NCI-H1105 treated with DMSO at 0.1 percent for 48 hours (cell line): ENCODE data around the gene ACTR1A.
A peak's percentile ranks its signal among the peaks of the same experiment; 100 is the strongest.
"Not testable (repeated sequence)": the region's sequence is repeated elsewhere in the genome, so short reads cannot be mapped to it uniquely, and the experiment has no call there.

Source experiments
- DNase-seq: peaks from one replicate; lab custom pipeline; 2025; lab: John Stamatoyannopoulos, UW

Gene ACTR1A

DNA sequence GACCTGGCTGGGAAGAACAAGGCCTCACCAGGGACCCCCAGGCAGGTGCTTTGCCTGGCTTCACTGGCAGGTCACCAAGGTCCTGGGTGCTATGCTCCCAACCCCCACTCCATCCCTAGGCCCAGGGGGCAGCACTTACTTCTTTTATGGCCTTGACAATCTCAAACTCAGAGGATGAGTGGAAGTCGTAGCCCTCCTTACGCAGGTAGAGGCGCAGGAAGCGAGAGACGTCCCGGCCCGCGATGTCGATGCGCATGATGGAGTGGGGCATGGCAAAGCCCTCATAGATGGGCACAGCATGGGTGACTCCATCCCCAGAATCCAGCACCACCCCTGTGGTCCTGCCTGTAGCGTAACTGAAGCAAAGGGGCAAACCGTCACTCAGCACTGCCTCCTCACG is 18.5 kb downstream of the ACTR1A start:
- no peak for DNase-seq

DNA sequence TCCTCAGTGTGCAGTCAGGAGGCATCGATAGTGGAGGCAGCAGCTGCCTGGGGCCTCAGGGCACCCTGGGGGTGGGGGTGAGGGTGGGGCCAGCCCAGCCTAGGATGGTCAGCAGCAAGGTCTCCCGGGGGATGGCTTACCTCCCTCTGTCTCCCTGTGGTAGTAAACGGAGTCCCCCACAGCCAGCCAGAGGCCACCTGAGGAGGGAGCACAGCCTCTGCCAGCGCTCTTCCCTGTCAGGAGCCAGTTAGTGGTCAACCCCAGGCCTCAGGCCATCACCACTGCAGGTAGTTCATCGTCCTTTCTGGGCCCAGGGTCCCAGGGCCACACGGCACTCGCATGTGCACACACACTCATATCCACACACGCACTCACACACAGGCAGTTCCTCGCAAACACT is 22.1 kb downstream of the ACTR1A start:
- DNase-seq, result no peak

DNA sequence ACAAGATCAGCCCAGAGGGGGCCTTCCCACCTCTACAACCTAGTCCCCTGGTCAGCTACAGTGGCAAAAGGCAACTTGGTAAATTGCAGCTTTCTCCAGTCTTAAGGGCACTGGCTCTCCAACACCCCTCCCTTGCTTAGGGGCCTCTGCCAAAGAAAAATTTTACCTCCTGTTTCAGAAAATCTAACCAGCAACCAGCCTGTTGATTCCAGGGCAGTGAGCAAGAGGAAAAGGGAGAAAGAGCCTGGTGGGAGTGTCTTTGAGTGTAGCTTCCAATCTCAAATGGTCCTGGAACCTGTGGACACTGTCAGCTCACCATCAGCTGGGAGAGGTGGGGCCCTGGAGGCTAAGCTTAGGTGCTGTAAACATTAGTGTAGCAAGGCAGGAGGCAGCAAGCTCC is 22.9 kb downstream of the ACTR1A start:
- DNase-seq, result no peak

DNA sequence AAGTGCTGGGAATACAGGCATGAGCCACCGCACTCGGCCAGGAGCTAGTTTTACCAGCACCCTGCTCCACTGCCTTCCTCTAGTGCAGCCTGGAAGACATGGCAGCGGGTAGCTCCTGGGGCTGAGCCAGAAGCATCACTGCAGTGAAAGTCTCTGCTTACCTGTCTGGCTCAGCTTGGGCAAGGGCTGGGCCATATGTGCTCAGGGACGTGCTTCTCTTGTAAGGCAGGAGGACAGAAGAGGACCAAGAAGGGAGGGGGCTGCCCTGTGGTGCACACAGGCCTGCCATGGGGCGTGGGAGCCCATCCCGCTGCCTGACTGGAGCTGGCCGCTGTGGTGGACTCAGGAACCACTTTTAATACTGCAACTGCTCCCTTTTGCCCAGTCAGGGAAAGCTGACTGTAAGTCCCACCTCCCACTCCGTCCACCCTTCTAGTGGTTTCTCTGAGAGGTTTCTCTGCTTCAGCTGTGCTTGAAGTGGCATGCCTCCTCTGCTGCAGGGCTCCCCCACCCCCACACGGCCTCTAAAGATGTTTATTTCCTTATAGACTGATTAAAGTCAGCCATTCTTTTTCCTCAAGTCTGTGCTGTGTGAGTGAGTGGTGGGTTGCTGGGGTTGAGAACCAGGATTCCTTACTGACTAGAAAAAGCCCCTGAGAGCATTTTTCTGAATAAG is 25.9 kb downstream of the ACTR1A start:
- no peak for DNase-seq

DNA sequence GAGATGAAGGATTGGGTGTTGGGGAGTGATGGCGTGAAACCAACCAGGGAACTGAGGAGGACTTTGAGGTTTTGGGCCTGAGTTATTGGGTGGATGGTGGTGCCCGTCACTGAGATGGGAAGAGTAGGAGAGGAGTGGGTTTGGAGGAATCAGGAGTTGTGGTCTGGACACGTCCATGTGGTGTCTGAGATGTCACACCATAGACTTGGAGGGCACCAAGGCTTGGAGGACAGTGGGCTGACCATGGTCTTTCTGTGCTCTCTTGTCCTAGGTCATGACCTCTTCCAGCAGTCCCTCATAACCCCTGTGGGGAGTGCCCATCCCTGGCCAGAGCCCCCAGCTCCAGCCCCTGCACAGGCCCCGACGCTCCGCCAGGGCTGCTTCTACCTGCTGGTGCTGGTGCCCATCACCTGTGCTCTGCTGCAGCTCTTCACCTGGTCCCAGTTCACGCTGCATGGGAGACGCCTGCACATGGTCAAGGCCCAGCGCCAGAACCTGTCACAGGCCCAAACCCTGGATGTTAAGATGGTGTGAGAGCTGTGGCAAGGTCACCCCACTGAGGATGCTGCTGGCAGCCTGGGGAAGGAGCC is 27.0 kb downstream of the ACTR1A start:
- DNase-seq, result no peak

DNA sequence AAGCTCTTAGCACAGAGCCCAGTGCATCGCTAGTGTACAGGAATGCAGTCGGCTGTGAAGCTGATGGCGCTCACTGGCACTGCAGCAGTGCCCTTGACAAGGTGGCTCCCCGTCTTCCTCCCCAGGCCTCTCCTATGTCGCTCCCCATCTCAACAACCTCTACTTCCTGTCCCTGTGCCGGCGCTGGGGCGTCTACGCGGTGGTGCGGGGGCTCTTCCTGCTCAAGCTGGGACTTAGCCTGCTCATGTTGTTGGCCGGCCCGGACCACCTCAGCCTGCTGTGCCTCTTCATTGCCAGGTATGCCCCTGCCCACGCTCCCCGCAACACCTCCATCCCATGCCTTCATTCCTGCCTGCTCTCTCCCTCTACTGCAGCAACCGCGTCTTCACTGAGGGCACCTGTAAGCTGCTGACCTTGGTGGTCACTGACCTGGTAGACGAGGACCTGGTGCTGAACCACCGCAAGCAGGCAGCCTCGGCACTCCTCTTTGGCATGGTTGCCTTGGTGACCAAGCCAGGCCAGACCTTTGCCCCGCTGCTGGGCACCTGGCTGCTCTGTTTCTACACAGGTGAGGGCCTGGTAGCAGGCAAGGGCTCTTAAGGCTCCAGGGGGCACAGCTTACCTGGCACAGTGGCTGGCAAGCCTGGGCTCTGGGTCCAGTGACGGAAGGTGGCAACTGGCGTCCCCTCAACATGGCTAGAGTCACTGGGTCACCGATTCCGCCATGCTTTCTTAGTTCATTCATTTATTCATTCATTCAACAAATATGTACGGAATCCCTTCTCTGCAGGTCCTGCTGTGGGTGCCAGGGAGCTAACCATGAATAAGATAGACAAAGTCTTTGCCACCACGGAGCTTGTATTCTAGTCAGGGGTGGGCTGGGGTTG is 28.8 kb downstream of the ACTR1A start:
- no peak for DNase-seq

DNA sequence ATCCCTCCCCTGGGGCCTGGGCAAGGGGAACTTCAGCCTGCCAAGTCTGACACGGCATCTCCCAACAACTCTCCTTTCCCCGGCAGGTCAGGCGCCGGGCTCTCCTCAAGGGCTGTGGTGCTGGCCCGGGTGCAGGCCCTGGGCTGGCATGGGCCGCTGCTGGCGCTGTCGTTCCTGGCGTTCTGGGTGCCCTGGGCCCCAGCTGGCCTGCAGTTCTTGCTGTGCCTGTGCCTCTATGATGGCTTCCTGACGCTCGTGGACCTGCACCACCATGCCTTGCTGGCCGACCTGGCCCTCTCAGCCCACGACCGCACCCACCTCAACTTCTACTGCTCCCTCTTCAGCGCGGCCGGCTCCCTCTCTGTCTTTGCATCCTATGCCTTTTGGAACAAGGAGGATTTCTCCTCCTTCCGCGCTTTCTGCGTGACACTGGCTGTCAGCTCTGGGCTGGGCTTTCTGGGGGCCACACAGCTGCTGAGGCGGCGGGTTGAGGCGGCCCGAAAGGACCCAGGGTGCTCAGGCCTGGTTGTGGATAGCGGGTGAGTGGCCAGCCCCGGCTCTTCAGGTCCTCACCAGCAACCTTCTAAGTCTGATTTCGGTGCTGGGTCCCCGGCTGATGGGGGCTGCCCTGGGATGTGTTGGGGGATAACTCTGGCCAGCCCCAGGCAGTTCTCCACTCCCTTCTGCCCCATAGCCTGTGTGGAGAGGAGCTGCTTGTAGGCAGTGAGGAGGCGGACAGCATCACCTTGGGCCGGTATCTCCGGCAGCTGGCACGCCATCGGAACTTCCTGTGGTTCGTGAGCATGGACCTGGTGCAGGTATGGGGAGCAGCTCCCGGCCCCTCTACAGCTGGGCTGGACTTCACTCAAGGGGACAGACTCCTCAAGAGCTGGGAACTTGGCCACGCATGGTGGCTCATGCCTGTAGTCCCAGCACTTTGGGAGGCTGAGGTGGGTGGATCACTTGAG is 31.6 kb downstream of the ACTR1A start:
- DNase-seq, result no peak

DNA sequence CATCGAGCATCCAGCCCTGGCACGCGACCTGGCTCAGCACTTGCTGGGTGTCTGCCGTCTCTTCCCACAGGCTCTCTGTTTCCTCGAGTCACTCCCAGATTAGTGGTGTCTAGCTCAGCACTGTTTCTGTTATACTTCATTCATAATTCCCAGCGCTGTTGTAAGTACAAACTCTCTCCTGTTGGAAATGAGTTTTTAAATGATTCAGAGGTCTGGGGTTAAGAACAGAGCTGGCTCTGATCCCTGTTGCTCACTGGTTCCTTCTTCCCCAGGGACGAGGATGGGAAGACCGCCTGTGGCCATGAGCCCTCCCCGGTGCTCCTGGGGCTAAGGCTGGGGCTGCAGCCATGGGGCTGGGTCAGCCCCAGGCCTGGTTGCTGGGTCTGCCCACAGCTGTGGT is 33.8 kb downstream of the ACTR1A start:
- DNase-seq, result no peak

DNA sequence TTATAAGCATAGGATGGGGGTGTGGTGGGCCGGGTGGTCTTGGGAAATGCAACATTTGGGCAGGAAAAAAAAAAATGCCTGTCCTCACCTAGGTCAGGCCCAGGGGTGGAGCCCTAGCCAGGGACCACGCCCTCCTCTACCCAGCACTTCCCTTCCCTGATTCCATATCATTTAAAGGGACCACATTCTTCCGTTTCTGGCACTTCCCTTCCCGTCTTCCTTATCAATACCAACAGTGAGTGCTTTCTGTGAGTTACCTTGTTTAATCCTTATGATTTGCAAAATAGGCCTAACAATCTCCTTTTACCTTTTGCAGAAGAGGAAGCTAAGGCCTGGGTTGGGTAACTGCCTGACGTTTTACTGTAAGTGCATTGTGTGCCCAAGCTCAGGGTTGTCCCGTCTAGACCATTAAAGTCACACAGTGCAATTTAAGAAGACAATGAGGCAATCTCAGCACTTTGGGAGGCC is 34.5 kb downstream of the ACTR1A start:
- DNase-seq, result no peak

DNA sequence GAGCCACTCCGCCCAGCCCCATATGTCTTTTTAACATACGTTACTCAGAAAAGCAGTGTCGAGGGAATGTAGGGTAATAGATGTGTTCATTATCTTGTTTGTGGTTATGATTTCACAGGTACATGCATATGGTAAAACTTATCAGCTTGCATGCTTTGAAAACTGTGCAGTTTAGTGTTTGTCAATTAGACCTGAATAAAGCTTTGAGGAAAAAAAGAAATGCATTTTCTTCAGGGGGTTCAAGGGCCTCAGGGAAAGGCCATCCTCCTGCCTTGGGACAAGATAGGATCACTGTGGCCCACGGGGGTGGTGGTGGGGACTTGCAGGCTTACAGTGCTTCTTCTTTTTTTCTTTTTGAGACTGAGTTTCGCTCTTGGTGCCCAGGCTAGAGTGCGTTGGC is 35.2 kb downstream of the ACTR1A start:
- DNase-seq, result no peak

DNA sequence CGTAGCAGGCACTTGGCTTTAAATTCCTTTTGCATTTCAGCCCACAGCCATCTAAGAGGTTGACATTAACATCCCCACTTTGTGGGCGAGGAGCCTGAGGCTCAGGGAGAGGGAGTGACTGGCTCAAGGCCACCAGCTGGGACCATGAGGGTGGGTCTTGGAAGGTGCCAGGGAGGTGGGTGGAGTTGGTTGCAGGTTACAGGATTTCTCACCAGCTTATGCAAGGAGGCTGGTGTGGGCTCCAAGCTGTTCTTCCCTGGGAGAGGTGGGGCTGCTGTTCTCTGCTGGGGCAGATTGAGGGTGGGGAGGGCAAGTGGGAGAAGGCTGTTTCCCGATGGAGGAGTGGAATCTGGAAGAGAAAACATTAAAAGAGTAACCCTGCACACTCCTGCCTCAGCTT is 37.0 kb downstream of the ACTR1A start:
- no peak for DNase-seq

DNA sequence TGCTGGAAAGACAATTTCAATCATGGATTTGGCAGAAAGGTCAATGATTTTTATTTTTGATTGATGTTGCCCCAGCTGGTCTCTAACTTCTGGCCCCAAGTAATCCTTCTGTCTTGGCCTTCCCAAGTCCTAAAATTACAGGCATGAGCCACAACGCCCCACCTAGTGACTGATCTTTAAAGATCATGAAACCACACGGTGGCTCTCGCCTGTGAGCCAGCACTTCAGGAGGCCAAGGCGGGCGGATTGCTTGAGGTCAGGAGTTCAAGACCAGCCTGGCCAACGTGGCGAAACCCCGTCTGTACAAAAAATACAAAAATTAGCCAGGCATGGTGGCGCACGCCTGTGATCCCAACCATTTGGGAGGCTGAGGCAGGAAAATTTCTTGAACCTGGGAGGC is 38.5 kb downstream of the ACTR1A start:
- no peak for DNase-seq

DNA sequence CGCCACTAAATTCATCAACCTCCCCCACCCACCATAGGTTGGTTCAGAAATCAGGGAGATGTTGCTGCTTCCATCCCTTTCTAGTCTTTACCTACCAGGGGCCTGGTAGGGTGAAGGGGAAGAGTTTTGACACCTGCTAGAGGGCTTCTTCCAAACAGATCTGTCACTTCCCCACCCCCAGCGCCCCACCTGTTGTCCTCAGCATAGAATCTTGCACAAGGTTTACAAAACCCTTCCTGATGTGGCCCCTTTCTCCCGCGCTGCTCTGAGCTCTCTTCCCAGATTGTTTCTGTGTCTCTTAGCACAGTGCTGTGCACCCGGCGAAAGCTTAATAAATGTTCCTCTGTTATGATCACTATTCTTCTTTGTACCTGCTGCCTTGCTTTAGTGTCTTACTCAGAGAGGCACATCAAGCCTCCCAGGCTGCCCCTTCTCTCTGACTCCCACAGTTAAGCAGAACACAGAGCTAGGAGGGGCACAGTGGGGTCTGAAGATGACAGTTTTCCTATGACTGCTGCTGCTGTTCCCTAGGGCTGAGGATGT is 39.9 kb downstream of the ACTR1A start:
- DNase-seq, result no peak

DNA sequence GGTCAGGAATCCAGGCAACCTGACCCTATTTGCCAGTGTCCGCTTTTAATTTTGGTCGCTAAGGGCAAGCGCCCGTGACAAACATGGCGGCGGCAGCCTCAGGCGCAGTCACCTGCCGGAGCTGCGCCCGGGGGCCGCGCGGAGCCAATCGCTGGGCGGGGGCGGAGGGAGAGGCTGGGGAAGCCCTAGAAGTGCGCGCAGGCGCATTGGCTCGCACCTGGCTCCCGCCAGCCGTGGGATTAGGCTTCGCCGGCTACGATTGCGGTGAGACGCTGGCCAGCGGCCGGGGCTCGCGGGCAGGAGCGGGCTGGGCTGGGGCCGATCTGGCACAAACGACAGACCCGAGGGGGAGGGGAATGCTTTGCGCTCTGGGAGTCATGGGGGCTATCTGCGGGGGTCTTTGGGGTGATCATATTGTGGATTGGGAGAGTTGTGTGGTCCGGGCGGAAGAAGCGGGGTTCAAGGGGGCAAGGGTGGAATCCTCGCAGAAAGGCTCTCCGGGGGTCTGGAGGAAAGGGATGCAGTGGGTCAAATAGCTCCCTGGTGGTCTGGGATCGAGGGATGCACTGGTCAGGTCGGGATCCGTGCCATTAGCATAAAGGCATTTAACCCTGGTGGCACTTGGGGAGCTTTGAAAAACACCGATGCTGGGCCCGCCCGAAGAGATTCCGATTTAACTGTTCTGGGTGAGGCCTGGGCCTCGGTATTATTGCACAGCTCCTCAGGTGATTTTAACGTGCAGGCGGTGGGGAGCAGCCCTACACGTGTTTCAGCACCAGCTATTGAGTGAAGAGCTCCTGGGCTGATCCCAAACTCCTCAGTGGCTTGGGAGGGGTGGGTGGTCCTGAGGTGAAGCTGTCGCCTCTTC is 41.1 kb downstream of the ACTR1A start:
- DNase-seq, result peak; percentile 81

DNA sequence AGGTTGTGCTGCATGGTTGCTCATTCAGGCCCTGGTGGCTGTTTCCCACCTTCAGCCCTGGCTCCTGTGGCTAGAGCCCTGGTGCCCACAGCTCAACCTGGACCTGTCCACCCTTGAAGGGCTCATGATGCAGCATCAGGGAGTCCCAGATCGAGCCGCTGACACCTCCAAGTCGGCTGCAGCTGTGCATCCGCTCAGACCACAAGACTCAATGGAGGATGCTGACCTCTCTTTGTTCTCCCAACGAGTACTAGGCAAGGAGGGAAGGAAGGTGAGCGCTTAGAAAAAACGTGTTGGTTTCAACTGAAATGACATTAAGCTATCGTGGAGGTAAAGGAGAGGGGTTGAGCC is 41.7 kb downstream of the ACTR1A start:
- DNase-seq, result peak; percentile 14

DNA sequence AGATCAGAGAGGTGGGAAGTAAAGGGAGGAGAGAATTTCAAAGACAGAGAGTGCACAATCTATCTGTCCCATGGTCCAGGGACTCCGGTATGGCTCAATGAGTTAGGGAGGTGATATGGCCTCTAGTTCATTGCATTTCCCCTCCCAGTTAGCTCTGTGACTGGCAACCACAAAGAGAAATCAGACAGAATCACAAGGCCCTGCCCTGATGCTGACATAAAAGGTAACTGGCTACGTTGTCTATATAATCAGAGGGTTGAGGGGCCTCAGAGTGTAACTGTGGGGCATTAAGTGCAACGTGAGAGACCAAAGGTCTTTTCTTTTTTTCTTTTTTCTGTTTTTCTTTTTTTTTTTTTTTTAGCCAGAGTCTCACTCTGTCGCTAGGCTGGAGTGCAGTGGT is 43.9 kb downstream of the ACTR1A start:
- no peak for DNase-seq

DNA sequence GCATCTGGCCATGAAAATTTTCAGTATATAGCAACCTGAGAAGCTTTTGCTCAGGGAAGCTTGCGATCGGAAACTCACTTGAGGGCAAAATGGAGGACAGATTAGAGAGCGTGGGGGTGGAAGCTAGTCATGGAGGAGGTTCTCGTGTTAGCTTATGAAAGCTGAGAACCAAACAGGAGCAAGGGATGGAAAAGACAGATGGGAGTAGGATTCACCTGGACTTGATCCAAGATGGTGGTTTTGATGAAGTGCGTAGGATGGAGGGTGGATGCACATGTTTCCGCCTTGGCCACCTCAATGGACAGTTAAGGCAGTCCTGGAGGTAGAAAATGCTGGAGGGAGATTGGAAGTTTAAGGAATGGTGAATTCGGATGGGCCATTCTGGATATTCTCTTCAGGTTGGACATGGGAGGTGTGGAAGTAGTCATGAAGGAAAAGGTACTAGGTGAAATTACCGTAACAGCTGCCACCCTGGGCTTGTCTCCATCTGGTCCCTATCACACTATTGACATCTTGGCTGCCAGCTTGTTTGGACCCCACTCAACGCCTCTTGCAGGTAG is 44.8 kb downstream of the ACTR1A start:
- no peak for DNase-seq

DNA sequence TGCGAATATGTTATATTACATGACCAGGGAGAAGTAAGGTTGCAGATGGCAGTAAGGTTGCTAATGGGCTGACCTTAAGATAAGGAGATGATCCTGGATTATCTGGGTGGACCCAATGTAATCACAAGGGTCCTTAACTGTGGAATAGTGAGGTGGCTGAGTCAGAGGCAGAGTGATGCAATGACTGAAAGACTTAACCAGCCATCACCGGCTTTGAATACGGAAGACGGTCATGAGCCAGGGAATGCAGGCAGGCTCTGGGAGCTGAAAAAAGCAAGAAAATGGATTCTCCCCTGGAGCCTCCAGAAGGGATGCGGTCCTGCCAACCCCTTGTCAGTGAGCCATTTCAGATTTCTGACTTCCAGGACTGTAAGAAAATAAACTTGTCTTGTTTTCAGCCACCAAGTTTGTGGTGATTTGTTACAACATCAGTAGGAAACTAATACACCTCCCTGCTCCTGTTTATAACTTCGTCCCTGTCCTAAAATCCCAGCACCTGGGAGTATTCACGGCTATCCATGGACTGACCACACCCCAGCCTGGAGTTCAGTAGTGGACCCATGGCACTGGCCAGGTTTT is 46.5 kb downstream of the ACTR1A start:
- DNase-seq, result no peak

DNA sequence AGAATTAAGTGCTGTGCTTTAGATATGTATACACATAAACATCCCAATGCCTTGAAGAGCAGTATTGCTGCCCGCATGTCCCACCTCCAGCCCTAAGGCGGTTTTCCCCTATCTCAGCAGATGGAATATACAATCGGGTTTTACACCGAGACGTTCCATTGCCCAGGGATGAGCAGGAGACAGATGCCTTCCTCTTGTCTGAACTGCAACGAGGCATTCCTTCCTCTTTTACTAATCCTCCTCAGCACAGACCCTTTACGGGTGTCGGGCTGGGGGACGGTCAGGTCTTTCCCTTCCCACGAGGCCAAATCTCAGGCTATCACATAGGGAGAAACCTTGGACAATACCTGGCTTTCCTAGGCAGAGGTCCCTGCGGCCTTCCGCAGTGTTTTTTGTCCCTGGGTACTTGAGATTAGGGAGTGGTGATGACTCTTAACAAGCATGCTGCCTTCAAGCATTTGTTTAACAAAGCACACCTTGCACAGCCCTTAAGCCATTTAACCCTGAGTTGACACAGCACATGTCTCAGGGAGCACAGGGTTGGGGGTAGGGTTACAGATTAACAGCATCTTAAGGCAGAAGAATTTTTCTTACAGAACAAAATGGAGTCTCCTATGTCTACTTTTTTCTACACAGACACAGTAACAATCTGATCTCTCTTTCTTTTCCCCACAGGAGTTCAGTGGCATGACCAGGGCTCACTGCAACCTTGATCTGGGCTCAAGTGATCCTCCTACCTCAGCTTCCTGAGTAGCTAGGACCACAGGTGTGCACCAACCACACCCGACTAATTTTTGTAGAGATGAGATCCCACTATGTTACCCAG is 47.6 kb downstream of the ACTR1A start:
- not testable (repeated sequence) for DNase-seq
